Measurements from ENCODE around the gene SMCO1.
"Not testable (repeated sequence)": the region's sequence is repeated elsewhere in the genome, so short reads cannot be mapped to it uniquely, and the experiment has no call there.

Gene SMCO1

GRCh38 chr3:196492080-196492479 lies 23.1 kb downstream of the SMCO1 start:
- DNase-seq (ENCODE audit: low read depth): no peak

GRCh38 chr3:196489747-196490146 lies 25.4 kb downstream of the SMCO1 start:
- DNase-seq (ENCODE audit: low read depth): no peak

- DNase-seq (ENCODE audit: low read depth): no peak
These were observed 28.9 kb downstream of the SMCO1 start for GRCh38 chr3:196486263-196486662.

GRCh38 chr3:196477678-196478077 lies 37.5 kb downstream of the SMCO1 start:
- DNase-seq (ENCODE audit: low read depth): no peak

- no peak for DNase-seq (ENCODE audit: low read depth)
These were observed 42.9 kb downstream of the SMCO1 start for GRCh38 chr3:196472286-196472685.

- no peak for DNase-seq (ENCODE audit: low read depth)
These were observed 43.6 kb downstream of the SMCO1 start for GRCh38 chr3:196471551-196471950.

GRCh38 chr3:196470182-196470581 lies 45.0 kb downstream of the SMCO1 start:
- DNase-seq (ENCODE audit: low read depth): not testable (repeated sequence)

GRCh38 chr3:196463804-196464203 lies 51.3 kb downstream of the SMCO1 start:
- no peak for DNase-seq (ENCODE audit: low read depth)

- no peak for DNase-seq (ENCODE audit: low read depth)
These were observed 51.7 kb downstream of the SMCO1 start for GRCh38 chr3:196463478-196463756.

GRCh38 chr3:196462680-196463477 lies 52.3 kb downstream of the SMCO1 start:
- not testable (repeated sequence) for DNase-seq (ENCODE audit: low read depth)

GRCh38 chr3:196458063-196458462 lies 57.1 kb downstream of the SMCO1 start:
- DNase-seq (ENCODE audit: low read depth): no peak

- not testable (repeated sequence) for DNase-seq (ENCODE audit: low read depth)
These were observed 57.7 kb downstream of the SMCO1 start for GRCh38 chr3:196457470-196457869.

Data from fibroblast of the conjunctiva (primary cell).